ENCODE measurements around the gene TMEM63A.

The TMEM63A gene

GRCh38 chr1:225909477-225909876, 27.3 kb upstream of the TMEM63A start:
- Histone ChIP-seq H3K4me1 (ENCODE audit: control insufficient read depth, insufficient read depth, low read length, poor library complexity, severe bottlenecking) (no peaks in the 10 kb centered on the region), H3K27ac (ENCODE audit: insufficient read depth, low read length, poor library complexity, severe bottlenecking) (no peak overlapping the region)

GRCh38 chr1:225908773-225909172, 26.6 kb upstream of the TMEM63A start:
- no peak overlapping the region for H3K4me3 ChIP-seq (ENCODE audit: insufficient read depth, low read depth, low read length, poor library complexity, severe bottlenecking)
- H3K9me3 ChIP-seq (ENCODE audit: control insufficient read depth, low read length) = no peaks in the 10 kb centered on the region
- no peaks in the 10 kb centered on the region for H3K27me3 ChIP-seq (replicated peaks; ENCODE audit: control insufficient read depth, insufficient read depth, low read length, poor library complexity, severe bottlenecking)
- no peaks in the 10 kb centered on the region for H3K36me3 ChIP-seq (ENCODE audit: control insufficient read depth, insufficient read depth, low read length)
- no peaks in the 10 kb centered on the region for H3K4me1 ChIP-seq (ENCODE audit: control insufficient read depth, insufficient read depth, low read length, poor library complexity, severe bottlenecking)
- no peak overlapping the region for H3K27ac ChIP-seq (ENCODE audit: insufficient read depth, low read length, poor library complexity, severe bottlenecking)
- no peak for DNase-seq

More at GRCh38 chr1:225909477-225909876, 27.3 kb upstream of the TMEM63A start:
- DNase-seq = no peak
- H3K9me3 ChIP-seq (ENCODE audit: control insufficient read depth, low read length) = no peaks in the 10 kb centered on the region
- no peaks in the 10 kb centered on the region for H3K27me3 ChIP-seq (replicated peaks; ENCODE audit: control insufficient read depth, insufficient read depth, low read length, poor library complexity, severe bottlenecking)
- H3K4me3 ChIP-seq (ENCODE audit: insufficient read depth, low read depth, low read length, poor library complexity, severe bottlenecking) = no peak overlapping the region
- no peaks in the 10 kb centered on the region for H3K36me3 ChIP-seq (ENCODE audit: control insufficient read depth, insufficient read depth, low read length)

- no peaks in the 10 kb centered on the region for H3K9me3 ChIP-seq (ENCODE audit: control insufficient read depth, low read length)
- H3K36me3 ChIP-seq (ENCODE audit: control insufficient read depth, insufficient read depth, low read length) = no peaks in the 10 kb centered on the region
- H3K4me1 ChIP-seq (ENCODE audit: control insufficient read depth, insufficient read depth, low read length, poor library complexity, severe bottlenecking) = no peaks in the 10 kb centered on the region
- no peak overlapping the region for H3K4me3 ChIP-seq (ENCODE audit: insufficient read depth, low read depth, low read length, poor library complexity, severe bottlenecking)
- no peak overlapping the region for H3K27ac ChIP-seq (ENCODE audit: insufficient read depth, low read length, poor library complexity, severe bottlenecking)
- no peak for DNase-seq
- H3K27me3 ChIP-seq (replicated peaks; ENCODE audit: control insufficient read depth, insufficient read depth, low read length, poor library complexity, severe bottlenecking) = no peaks in the 10 kb centered on the region
Observed at GRCh38 chr1:225908013-225908640, 25.9 kb upstream of the TMEM63A start.

GRCh38 chr1:225907341-225907740, 25.2 kb upstream of the TMEM63A start:
- no peak overlapping the region for H3K4me3 ChIP-seq (ENCODE audit: insufficient read depth, low read depth, low read length, poor library complexity, severe bottlenecking)
- H3K27me3 ChIP-seq (replicated peaks; ENCODE audit: control insufficient read depth, insufficient read depth, low read length, poor library complexity, severe bottlenecking) = no peaks in the 10 kb centered on the region
- H3K27ac ChIP-seq (ENCODE audit: insufficient read depth, low read length, poor library complexity, severe bottlenecking) = no peak overlapping the region
- H3K9me3 ChIP-seq (ENCODE audit: control insufficient read depth, low read length) = no peaks in the 10 kb centered on the region
- no peak for DNase-seq
- no peaks in the 10 kb centered on the region for H3K4me1 ChIP-seq (ENCODE audit: control insufficient read depth, insufficient read depth, low read length, poor library complexity, severe bottlenecking)
- H3K36me3 ChIP-seq (ENCODE audit: control insufficient read depth, insufficient read depth, low read length) = no peaks in the 10 kb centered on the region

GRCh38 chr1:225906467-225906866, 24.3 kb upstream of the TMEM63A start:
- Histone ChIP-seq H3K27me3 (replicated peaks; ENCODE audit: control insufficient read depth, insufficient read depth, low read length, poor library complexity, severe bottlenecking) (no peaks in the 10 kb centered on the region), H3K4me1 (ENCODE audit: control insufficient read depth, insufficient read depth, low read length, poor library complexity, severe bottlenecking) (no peaks in the 10 kb centered on the region), H3K36me3 (ENCODE audit: control insufficient read depth, insufficient read depth, low read length) (no peaks in the 10 kb centered on the region), H3K27ac (ENCODE audit: insufficient read depth, low read length, poor library complexity, severe bottlenecking) (no peak overlapping the region), H3K9me3 (ENCODE audit: control insufficient read depth, low read length) (no peaks in the 10 kb centered on the region), H3K4me3 (ENCODE audit: insufficient read depth, low read depth, low read length, poor library complexity, severe bottlenecking) (no peak overlapping the region)
- DNase-seq = no peak

- no peak overlapping the region for H3K27ac ChIP-seq (ENCODE audit: insufficient read depth, low read length, poor library complexity, severe bottlenecking)
- no peak for DNase-seq
- H3K9me3 ChIP-seq (ENCODE audit: control insufficient read depth, low read length) = no peaks in the 10 kb centered on the region
- no peak overlapping the region for H3K4me3 ChIP-seq (ENCODE audit: insufficient read depth, low read depth, low read length, poor library complexity, severe bottlenecking)
- no peaks in the 10 kb centered on the region for H3K36me3 ChIP-seq (ENCODE audit: control insufficient read depth, insufficient read depth, low read length)
- H3K27me3 ChIP-seq (replicated peaks; ENCODE audit: control insufficient read depth, insufficient read depth, low read length, poor library complexity, severe bottlenecking) = no peaks in the 10 kb centered on the region
- peaks cover 12% of the 10 kb centered on the region for H3K4me1 ChIP-seq (ENCODE audit: control insufficient read depth, insufficient read depth, low read length, poor library complexity, severe bottlenecking)
Observed at GRCh38 chr1:225903623-225904022, 21.4 kb upstream of the TMEM63A start.

- DNase-seq = no peak
- no peaks in the 10 kb centered on the region for H3K27me3 ChIP-seq (replicated peaks; ENCODE audit: control insufficient read depth, insufficient read depth, low read length, poor library complexity, severe bottlenecking)
- peak overlapping the region; percentile 83 for H3K27ac ChIP-seq (ENCODE audit: insufficient read depth, low read length, poor library complexity, severe bottlenecking)
- no peak overlapping the region for H3K4me3 ChIP-seq (ENCODE audit: insufficient read depth, low read depth, low read length, poor library complexity, severe bottlenecking)
- H3K36me3 ChIP-seq (ENCODE audit: control insufficient read depth, insufficient read depth, low read length) = no peaks in the 10 kb centered on the region
- H3K9me3 ChIP-seq (ENCODE audit: control insufficient read depth, low read length) = no peaks in the 10 kb centered on the region
- H3K4me1 ChIP-seq (ENCODE audit: control insufficient read depth, insufficient read depth, low read length, poor library complexity, severe bottlenecking) = peaks cover 38% of the 10 kb centered on the region
Observed at GRCh38 chr1:225899044-225899925, 17.1 kb upstream of the TMEM63A start.

GRCh38 chr1:225897595-225898514, 15.7 kb upstream of the TMEM63A start:
- peak in 1 of 3 donors; percentile 31 for DNase-seq
- Histone ChIP-seq H3K9me3 (ENCODE audit: control insufficient read depth, low read length) (no peaks in the 10 kb centered on the region), H3K4me3 (ENCODE audit: insufficient read depth, low read depth, low read length, poor library complexity, severe bottlenecking) (no peak overlapping the region), H3K36me3 (ENCODE audit: control insufficient read depth, insufficient read depth, low read length) (no peaks in the 10 kb centered on the region), H3K27ac (ENCODE audit: insufficient read depth, low read length, poor library complexity, severe bottlenecking) (peak overlapping the region; percentile 83), H3K27me3 (replicated peaks; ENCODE audit: control insufficient read depth, insufficient read depth, low read length, poor library complexity, severe bottlenecking) (no peaks in the 10 kb centered on the region), H3K4me1 (ENCODE audit: control insufficient read depth, insufficient read depth, low read length, poor library complexity, severe bottlenecking) (peaks cover 38% of the 10 kb centered on the region)

- Histone ChIP-seq H3K9me3 (ENCODE audit: control insufficient read depth, low read length) (no peaks in the 10 kb centered on the region), H3K36me3 (ENCODE audit: control insufficient read depth, insufficient read depth, low read length) (no peaks in the 10 kb centered on the region), H3K27me3 (replicated peaks; ENCODE audit: control insufficient read depth, insufficient read depth, low read length, poor library complexity, severe bottlenecking) (no peaks in the 10 kb centered on the region), H3K27ac (ENCODE audit: insufficient read depth, low read length, poor library complexity, severe bottlenecking) (peak overlapping the region; percentile 83), H3K4me1 (ENCODE audit: control insufficient read depth, insufficient read depth, low read length, poor library complexity, severe bottlenecking) (peaks cover 38% of the 10 kb centered on the region), H3K4me3 (ENCODE audit: insufficient read depth, low read depth, low read length, poor library complexity, severe bottlenecking) (peak overlapping the region; percentile 10)
- peak; percentile 63 to 72 (median 66) for DNase-seq
Observed at GRCh38 chr1:225896937-225897549, 14.9 kb upstream of the TMEM63A start.
